SK-N-SH (cell line): Measurements from ENCODE around the gene GALNTL6. TPM values are rescaled to one million over a fixed set of nuclear protein-coding genes. Genes with fewer than 3 reads are reported as not detected.

Experiments
- CTCF ChIA-PET: fragments of 300-600, 350-600 bp; formaldehyde crosslinking; extraction: SDS; loops from one replicate; lab custom pipeline; 2021; lab: Yijun Ruan, JAX
- POLR2A ChIA-PET: fragments of 350-600 bp; sonication (Branson Sonifier 250); formaldehyde crosslinking; extraction: SDS; loops from one replicate; lab custom pipeline; 2020; ENCODE audit warnings: antibody characterized with exemption, inconsistent platforms; lab: Yijun Ruan, JAX
- DNase-seq: peaks from one replicate; pipeline ENCODE4 v3.0.0; 2012
- H2AFZ ChIP-seq: fragments of 200-600 bp; sonication (generic); 2 replicates; pipeline ENCODE4 v1.8.1; 2016; ENCODE audit warnings: antibody characterized with exemption, mild to moderate bottlenecking, low read depth
- H3F3A ChIP-seq: fragments of 200-600 bp; sonication (generic); replicated peaks from 2 replicates; pipeline ENCODE3; 2016; ENCODE audit warnings: antibody characterized with exemption, mild to moderate bottlenecking; ENCODE audit not compliant: insufficient read depth
- H3K27ac ChIP-seq, 2 experiments: fragments of 200-500 bp in 1 of 2; fragments of 200-600 bp in 1 of 2; sonication (Bioruptor generic) in 1 of 2; sonication (generic), shearing (Covaris generic) in 1 of 2; 2 replicates each; pipeline versions ENCODE4 v1.5.1 to v1.6.1; 2014 to 2016; ENCODE audit warnings: low read depth in 2 of 2, inconsistent platforms in 1 of 2, low read length in 1 of 2, mild to moderate bottlenecking in 1 of 2, mixed read lengths in 1 of 2
- H3K27me3 ChIP-seq: fragments of 200-600 bp; sonication (generic), shearing (Covaris generic); 2 replicates; pipeline ENCODE4 v1.6.1; 2016; ENCODE audit warnings: mixed run types; ENCODE audit not compliant: insufficient read depth
- H3K36me3 ChIP-seq, 2 experiments: fragments of 200-500 bp in 1 of 2; fragments of 200-600 bp in 1 of 2; sonication (Bioruptor generic) in 1 of 2; sonication (generic) in 1 of 2; replicated peaks in 1 of 2; 2 replicates each; pipeline versions ENCODE3 to v1.5.1; 2014 to 2016; ENCODE audit warnings: low read length in 1 of 2, mild to moderate bottlenecking in 1 of 2; ENCODE audit not compliant: insufficient read depth in 2 of 2, control insufficient read depth in 1 of 2
- H3K4me1 ChIP-seq, 2 experiments: fragments of 200-500 bp in 1 of 2; fragments of 200-600 bp in 1 of 2; sonication (Bioruptor generic) in 1 of 2; sonication (generic), shearing (Covaris generic) in 1 of 2; 2 replicates each; pipeline versions ENCODE4 v1.5.1 to v1.6.1; 2014 to 2016; ENCODE audit warnings: low read depth in 1 of 2, low read length in 1 of 2, mixed run types in 1 of 2; ENCODE audit not compliant: insufficient read depth in 2 of 2, control insufficient read depth in 1 of 2
- H3K4me2 ChIP-seq: fragments of 200-600 bp; sonication (generic), shearing (Covaris generic); 2 replicates; pipeline ENCODE4 v1.6.1; 2017; ENCODE audit warnings: mixed run types
- H3K4me3 ChIP-seq, 2 experiments: fragments of 200-500 bp in 1 of 2; fragments of 200-600 bp in 1 of 2; sonication (Bioruptor generic) in 1 of 2; sonication (generic), shearing (Covaris generic) in 1 of 2; 2 replicates each; pipeline versions ENCODE4 v1.5.1 to v1.8.1; 2014 to 2016; ENCODE audit warnings: low read depth in 2 of 2, inconsistent platforms in 1 of 2, low read length in 1 of 2, mild to moderate bottlenecking in 1 of 2, mixed read lengths in 1 of 2, moderate library complexity in 1 of 2
- H3K79me2 ChIP-seq: fragments of 200-600 bp; sonication (generic); 2 replicates; pipeline ENCODE4 v1.8.1; 2017; ENCODE audit warnings: mild to moderate bottlenecking; ENCODE audit not compliant: insufficient read depth
- H3K9ac ChIP-seq: fragments of 200-600 bp; sonication (generic); 2 replicates; pipeline ENCODE4 v1.6.1; 2017; ENCODE audit warnings: mixed run types
- H3K9me2 ChIP-seq: fragments of 200-600 bp; sonication (generic); 2 replicates; pipeline ENCODE4 v1.6.1; 2017; ENCODE audit warnings: mixed run types
- H3K9me3 ChIP-seq: fragments of 200-600 bp; sonication (generic); 2 replicates; pipeline ENCODE4 v1.6.1; 2017; ENCODE audit warnings: mixed run types, mild to moderate bottlenecking, moderate library complexity
- H4K20me1 ChIP-seq: fragments of 200-600 bp; sonication (generic); 2 replicates; pipeline ENCODE4 v1.6.1; 2017; ENCODE audit warnings: mild to moderate bottlenecking, mixed run types; ENCODE audit not compliant: insufficient read depth
- CTCF ChIP-seq: fragments of 200-600 bp; sonication (generic); IDR thresholded peaks from 2 replicates; pipeline ENCODE4 v1.6.1; 2017; ENCODE audit warnings: antibody characterized with exemption, mild to moderate bottlenecking, moderate library complexity
- EZH2phosphoT487 ChIP-seq: fragments of 200-600 bp; sonication (generic); IDR thresholded peaks from 2 replicates; pipeline ENCODE4 v1.6.1; 2017; ENCODE audit warnings: low read depth, mixed run types, mild to moderate bottlenecking, antibody characterized with exemption, moderate library complexity, borderline replicate concordance
- FOSL2 ChIP-seq: IDR thresholded peaks from 2 replicates; pipeline ENCODE4 v1.4.0; 2012; ENCODE audit warnings: low read depth, mild to moderate bottlenecking, moderate library complexity, borderline replicate concordance
- GATA2 ChIP-seq: sonication (generic); formaldehyde crosslinking; IDR thresholded peaks from 2 replicates; pipeline ENCODE4 v1.5.0; 2020; ENCODE audit warnings: mild to moderate bottlenecking, missing genetic modification reagents
- JUND ChIP-seq: IDR thresholded peaks from 2 replicates; pipeline ENCODE4 v1.4.0; 2012
- MEF2A ChIP-seq: IDR thresholded peaks from 2 replicates; pipeline ENCODE4 v1.4.0; 2012; ENCODE audit warnings: low read depth, borderline replicate concordance
- MXI1 ChIP-seq: IDR thresholded peaks from 2 replicates; pipeline ENCODE4 v1.6.1; 2012; ENCODE audit warnings: mild to moderate bottlenecking, low read depth, low read length, improper control_type of control experiment
- RAD21 ChIP-seq: IDR thresholded peaks from 2 replicates; pipeline ENCODE4 v1.6.1; 2012; ENCODE audit warnings: mild to moderate bottlenecking, low read length
- RCOR1 ChIP-seq: fragments of 150-350 bp; IDR thresholded peaks from 2 replicates; pipeline ENCODE4 v1.6.1; 2017; ENCODE audit warnings: antibody characterized with exemption, low read length
- REST ChIP-seq: IDR thresholded peaks from 2 replicates; pipeline ENCODE4 v1.6.1; 2012; ENCODE audit warnings: mild to moderate bottlenecking, low read depth, low read length, moderate library complexity
- RFX5 ChIP-seq: IDR thresholded peaks from 2 replicates; pipeline ENCODE4 v1.6.1; 2012; ENCODE audit warnings: mild to moderate bottlenecking, improper control_type of control experiment, low read length
- SIN3A ChIP-seq: IDR thresholded peaks from 2 replicates; pipeline ENCODE4 v1.6.1; 2012; ENCODE audit warnings: low read depth, mild to moderate bottlenecking, low read length, moderate library complexity, borderline replicate concordance
- TEAD4 ChIP-seq: IDR thresholded peaks from 2 replicates; pipeline ENCODE4 v1.4.0; 2012; ENCODE audit warnings: mild to moderate bottlenecking, borderline replicate concordance; ENCODE audit not compliant: insufficient read depth
- USF1 ChIP-seq: IDR thresholded peaks from 2 replicates; pipeline ENCODE4 v1.4.0; 2012; ENCODE audit warnings: low read depth, borderline replicate concordance
- WGBS: methylation state at CpG from one replicate; pipeline ENCODE4 v1.1.6; 2017; ENCODE audit warnings: low lambda C conversion rate; 5-methylcytosine and 5-hydroxymethylcytosine counted together
- polyA plus RNA-seq, 3 experiments: library from polyadenylated mRNA; depleted of rRNA; stranded (reverse); fragments of >200 nt; gene quantifications; 2 replicates each; pipeline ENCODE4 v1.2.3, GENCODE V29; 2012
- TF ChIP-seq, protein P1 (sequence below): fragments of 150-350 bp; IDR thresholded peaks from 2 replicates; pipeline ENCODE4 v1.6.1; 2016; ENCODE audit warnings: mild to moderate bottlenecking, low read depth, low read length

GALNTL6 gene
- polyA plus RNA-seq, 1 of the 3 experiments (the other 2 are of a cell fraction), result 0.07 TPM

DNA sequence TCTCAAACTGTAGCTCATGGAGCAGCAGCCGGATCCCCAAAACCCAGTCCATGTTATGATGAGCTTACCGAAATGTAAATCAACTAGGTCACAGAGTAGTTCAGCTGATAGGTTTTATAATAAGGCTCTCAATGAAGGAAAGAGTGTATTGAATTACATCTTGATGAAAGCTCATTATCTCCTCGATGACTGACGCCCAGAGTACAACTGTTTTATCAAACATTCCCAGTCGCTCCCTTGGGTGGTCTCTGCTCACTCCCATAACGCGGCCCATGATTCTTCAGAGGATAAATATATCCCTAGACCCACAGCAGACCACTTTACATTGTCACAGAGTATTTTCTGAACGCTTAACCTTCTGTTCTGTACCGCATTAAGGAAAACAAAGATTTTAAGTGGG is 903.1 kb downstream of the GALNTL6 start:
- Histone ChIP-seq H2AFZ (no peak overlapping the region), H3K9ac (no peak overlapping the region), H3K9me2 (no peaks in the 10 kb centered on the region), H3K4me1 (no peaks in the 10 kb centered on the region), H3K27ac (no peak overlapping the region), H3K27me3 (no peaks in the 10 kb centered on the region), H3K79me2 (no peaks in the 10 kb centered on the region), H3K4me3 (no peak overlapping the region), H3K9me3 (no peaks in the 10 kb centered on the region), H3K36me3 (no peaks in the 10 kb centered on the region), H3F3A (no peaks in the 10 kb centered on the region), H3K4me2 (no peak overlapping the region), H4K20me1 (no peaks in the 10 kb centered on the region)
- DNase-seq, result no peak
- 36% methylated on average over 9 of the region's 9 CpGs for WGBS
- ChIA-PET POLR2A (no interaction called here), CTCF (interaction anchor here (0.6 kb wide), 1 partner anchor 410 kb away, joined by 3 read pairs; no protein-coding TSS in a partner anchor)
- TF ChIP-seq RAD21, result no peak

DNA sequence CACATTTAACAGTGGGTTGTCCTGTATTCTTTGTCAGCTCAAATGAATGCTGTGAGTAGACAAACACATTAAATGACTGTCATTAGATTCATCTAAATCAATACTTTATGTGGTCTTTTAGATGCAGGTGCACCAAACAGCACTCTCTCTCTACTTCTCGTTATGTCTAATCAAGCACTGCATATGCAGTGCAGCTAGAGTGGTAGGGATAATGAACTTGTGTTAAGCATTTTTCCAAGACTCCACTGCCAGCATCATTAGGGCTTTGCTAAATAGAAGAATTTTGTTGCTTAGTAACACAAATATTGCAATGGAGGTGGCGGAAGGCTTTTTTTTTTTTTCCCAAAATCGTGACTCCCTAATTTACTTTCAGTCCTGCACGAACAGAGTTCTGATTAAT is 908.5 kb downstream of the GALNTL6 start:
- Histone ChIP-seq H3K4me2 (no peak overlapping the region), H3K36me3 (no peaks in the 10 kb centered on the region), H3K9ac (no peak overlapping the region), H3K27ac (no peak overlapping the region), H3K4me1 (no peaks in the 10 kb centered on the region), H4K20me1 (no peaks in the 10 kb centered on the region), H3K9me2 (no peaks in the 10 kb centered on the region), H3K9me3 (no peaks in the 10 kb centered on the region), H3F3A (no peaks in the 10 kb centered on the region), H2AFZ (no peak overlapping the region), H3K79me2 (no peaks in the 10 kb centered on the region), H3K4me3 (no peak overlapping the region), H3K27me3 (no peaks in the 10 kb centered on the region)
- no peak for TF ChIP-seq EZH2phosphoT487
- no peak for TF ChIP-seq MEF2A
- no peak for TF ChIP-seq RFX5
- TF ChIP-seq TEAD4, result no peak
- no peak for TF ChIP-seq REST
- TF ChIP-seq GATA2 (CRISPR knock-in tag), result no peak
- no peak for TF ChIP-seq CTCF
- no peak for TF ChIP-seq MXI1
- no peak for TF ChIP-seq JUND
- no peak for TF ChIP-seq FOSL2
- no peak for TF ChIP-seq USF1
- TF ChIP-seq, protein P1, sequence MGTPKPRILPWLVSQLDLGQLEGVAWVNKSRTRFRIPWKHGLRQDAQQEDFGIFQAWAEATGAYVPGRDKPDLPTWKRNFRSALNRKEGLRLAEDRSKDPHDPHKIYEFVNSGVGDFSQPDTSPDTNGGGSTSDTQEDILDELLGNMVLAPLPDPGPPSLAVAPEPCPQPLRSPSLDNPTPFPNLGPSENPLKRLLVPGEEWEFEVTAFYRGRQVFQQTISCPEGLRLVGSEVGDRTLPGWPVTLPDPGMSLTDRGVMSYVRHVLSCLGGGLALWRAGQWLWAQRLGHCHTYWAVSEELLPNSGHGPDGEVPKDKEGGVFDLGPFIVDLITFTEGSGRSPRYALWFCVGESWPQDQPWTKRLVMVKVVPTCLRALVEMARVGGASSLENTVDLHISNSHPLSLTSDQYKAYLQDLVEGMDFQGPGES, result no peak
- TF ChIP-seq RCOR1, result no peak
- no peak for TF ChIP-seq SIN3A
- TF ChIP-seq RAD21, result no peak
- ChIA-PET CTCF (no interaction called here), POLR2A (no interaction called here)
- no peak for DNase-seq
- 20% methylated on average over 4 of the region's 4 CpGs for WGBS
